Neuronal stem cell (in vitro differentiated cells): ENCODE measurements around the gene TCF21.

ENCODE experiments used
- DNase-seq: peaks from one replicate; pipeline ENCODE4 v3.0.0-alpha.2; 2013; ENCODE audit warnings: low spot score
- H2AFZ ChIP-seq: one replicate; pipeline ENCODE4 v1.6.1; 2013; ENCODE audit warnings: mild to moderate bottlenecking, low read length, inconsistent platforms
- H2AK5ac ChIP-seq: 2 replicates; pipeline ENCODE4 v1.6.1; 2013; ENCODE audit warnings: low read depth, mild to moderate bottlenecking, inconsistent platforms, low read length, moderate library complexity, mixed read lengths
- H2BK120ac ChIP-seq: 2 replicates; pipeline ENCODE4 v1.6.1; 2013; ENCODE audit warnings: low read depth, mild to moderate bottlenecking, inconsistent platforms, low read length, moderate library complexity, mixed read lengths
- H2BK12ac ChIP-seq: one replicate; pipeline ENCODE4 v1.6.1; 2013; ENCODE audit warnings: low read length, inconsistent platforms
- H2BK15ac ChIP-seq: 2 replicates; pipeline ENCODE4 v1.6.1; 2013; ENCODE audit warnings: mild to moderate bottlenecking, low read length, inconsistent platforms, mixed read lengths
- H2BK5ac ChIP-seq: one replicate; pipeline ENCODE4 v1.6.1; 2013; ENCODE audit warnings: inconsistent platforms, mild to moderate bottlenecking, low read length, moderate library complexity
- H3K14ac ChIP-seq: one replicate; pipeline ENCODE4 v1.6.1; 2013; ENCODE audit warnings: low read length, inconsistent platforms
- H3K18ac ChIP-seq: 2 replicates; pipeline ENCODE4 v1.6.1; 2013; ENCODE audit warnings: low read length, inconsistent platforms
- H3K23ac ChIP-seq: 2 replicates; pipeline ENCODE4 v1.6.1; 2013; ENCODE audit warnings: low read depth, mild to moderate bottlenecking, mixed read lengths, low read length, inconsistent platforms; ENCODE audit not compliant: poor library complexity
- H3K27ac ChIP-seq: replicated peaks from 3 replicates; pipeline ENCODE4 v1.5.1; 2013; ENCODE audit warnings: low read length, inconsistent platforms
- H3K27me3 ChIP-seq, 3 experiments: 2 replicates each; pipeline ENCODE4 v1.6.1; 2013; ENCODE audit warnings: low read length in 3 of 3, mild to moderate bottlenecking in 2 of 3, inconsistent platforms in 1 of 3, low read depth in 1 of 3, mixed read lengths in 1 of 3, moderate library complexity in 1 of 3; ENCODE audit not compliant: control insufficient read depth in 3 of 3, insufficient read depth in 3 of 3
- H3K36me3 ChIP-seq, 2 donors: replicated peaks in 1 of 2; 2 replicates each; pipeline ENCODE4 v1.6.1; 2013; ENCODE audit warnings: low read length in 2 of 2; ENCODE audit not compliant: control insufficient read depth in 2 of 2, insufficient read depth in 2 of 2
- H3K4ac ChIP-seq: 2 replicates; pipeline ENCODE4 v1.6.1; 2013; ENCODE audit warnings: inconsistent platforms, mild to moderate bottlenecking, low read length, moderate library complexity
- H3K4me1 ChIP-seq, 2 donors: 1 replicate in 1 of 2; 2 replicates in 1 of 2; pipeline ENCODE4 v1.6.1; 2013; ENCODE audit warnings: low read length in 2 of 2, low read depth in 1 of 2; ENCODE audit not compliant: control insufficient read depth in 2 of 2, insufficient read depth in 1 of 2
- H3K4me2 ChIP-seq: one replicate; pipeline ENCODE4 v1.6.1; 2013; ENCODE audit warnings: mild to moderate bottlenecking, low read length, inconsistent platforms; ENCODE audit not compliant: insufficient read depth, poor library complexity, severe bottlenecking
- H3K4me3 ChIP-seq, 2 donors: 2 replicates each; pipeline ENCODE4 v1.5.1; 2013; ENCODE audit warnings: low read length in 2 of 2, mild to moderate bottlenecking in 2 of 2, inconsistent platforms in 1 of 2, moderate library complexity in 1 of 2
- H3K79me1 ChIP-seq: one replicate; pipeline ENCODE4 v1.6.1; 2013; ENCODE audit warnings: low read depth, mild to moderate bottlenecking, inconsistent platforms, low read length, moderate library complexity
- H3K9ac ChIP-seq: one replicate; pipeline ENCODE4 v1.6.1; 2013; ENCODE audit warnings: mild to moderate bottlenecking, low read depth, low read length, inconsistent platforms; ENCODE audit not compliant: poor library complexity
- H3K9me3 ChIP-seq, 2 donors: replicated peaks in 1 of 2; 2 replicates each; pipeline versions ENCODE3 to v1.6.1; 2013; ENCODE audit warnings: low read length in 2 of 2, mild to moderate bottlenecking in 2 of 2, inconsistent platforms in 1 of 2, low read depth in 1 of 2, mixed read lengths in 1 of 2, moderate library complexity in 1 of 2; ENCODE audit not compliant: control insufficient read depth in 2 of 2, insufficient read depth in 1 of 2
- H4K8ac ChIP-seq: one replicate; pipeline ENCODE4 v1.6.1; 2013; ENCODE audit warnings: low read depth, mild to moderate bottlenecking, inconsistent platforms, low read length, moderate library complexity
- H4K91ac ChIP-seq: one replicate; pipeline ENCODE4 v1.6.1; 2013; ENCODE audit warnings: low read length, low read depth, mild to moderate bottlenecking, inconsistent platforms; ENCODE audit not compliant: poor library complexity
- WGBS, 2 donors: extraction: QIAGEN DNeasy Blood & Tissue Kit; methylation state at CpG; one replicate each; pipeline ENCODE4 v1.1.7; 2013; ENCODE audit warnings: missing lambda C conversion rate in 2 of 2, mixed read lengths in 1 of 2; ENCODE audit not compliant: insufficient read length in 2 of 2, insufficient replicate concordance in 1 of 2; ENCODE audit errors: extremely low coverage in 2 of 2; 5-methylcytosine and 5-hydroxymethylcytosine counted together

TCF21 gene

DNA sequence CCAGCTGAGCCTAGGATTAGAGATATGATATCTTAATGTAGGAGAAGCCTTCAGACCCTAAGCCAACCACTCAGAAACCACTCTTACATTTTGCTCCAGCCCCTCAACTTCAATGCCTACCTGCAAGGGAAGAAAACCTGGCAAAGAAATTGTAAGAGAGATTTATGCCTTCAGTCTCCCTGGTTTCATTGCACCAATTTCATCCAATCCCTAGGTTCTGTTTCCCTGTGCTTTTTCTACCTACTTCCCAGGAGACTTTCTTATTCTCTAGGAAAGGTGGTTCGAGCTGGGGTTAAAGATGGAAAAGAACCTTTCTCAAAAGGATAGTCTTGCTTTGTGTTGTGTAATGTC lies 1.1 kb upstream of the TCF21 start:
- H3K9me3 ChIP-seq: no peaks in the 10 kb centered on the region
- no peak overlapping the region for H3K9ac ChIP-seq
- no peak overlapping the region for H2BK12ac ChIP-seq
- H4K8ac ChIP-seq: no peak overlapping the region
- no peak overlapping the region for H2BK5ac ChIP-seq
- peaks cover 15 to 89% (median 44%) of the 10 kb centered on the region in 3 experiments for H3K27me3 ChIP-seq
- WGBS, 2 donors: no CpG with 5 or more reads among the region's 1 CpG
- no peak overlapping the region for H3K4me2 ChIP-seq
- no peak overlapping the region for H3K23ac ChIP-seq
- no peak overlapping the region for H2BK120ac ChIP-seq
- no peak overlapping the region for H3K27ac ChIP-seq
- H3K4me1 ChIP-seq: peaks cover 3 to 4% of the 10 kb centered on the region in 2 donors
- no peak overlapping the region for H2AFZ ChIP-seq
- H3K79me1 ChIP-seq: no peaks in the 10 kb centered on the region
- no peak overlapping the region for H3K18ac ChIP-seq
- no peak overlapping the region for H3K4ac ChIP-seq
- no peak overlapping the region for H3K14ac ChIP-seq
- no peak overlapping the region for H4K91ac ChIP-seq
- no peak for DNase-seq
- no peaks in the 10 kb centered on the region for H3K36me3 ChIP-seq
- H2AK5ac ChIP-seq: no peak overlapping the region
- H3K4me3 ChIP-seq: no peak overlapping the region
- H2BK15ac ChIP-seq: no peak overlapping the region

DNA sequence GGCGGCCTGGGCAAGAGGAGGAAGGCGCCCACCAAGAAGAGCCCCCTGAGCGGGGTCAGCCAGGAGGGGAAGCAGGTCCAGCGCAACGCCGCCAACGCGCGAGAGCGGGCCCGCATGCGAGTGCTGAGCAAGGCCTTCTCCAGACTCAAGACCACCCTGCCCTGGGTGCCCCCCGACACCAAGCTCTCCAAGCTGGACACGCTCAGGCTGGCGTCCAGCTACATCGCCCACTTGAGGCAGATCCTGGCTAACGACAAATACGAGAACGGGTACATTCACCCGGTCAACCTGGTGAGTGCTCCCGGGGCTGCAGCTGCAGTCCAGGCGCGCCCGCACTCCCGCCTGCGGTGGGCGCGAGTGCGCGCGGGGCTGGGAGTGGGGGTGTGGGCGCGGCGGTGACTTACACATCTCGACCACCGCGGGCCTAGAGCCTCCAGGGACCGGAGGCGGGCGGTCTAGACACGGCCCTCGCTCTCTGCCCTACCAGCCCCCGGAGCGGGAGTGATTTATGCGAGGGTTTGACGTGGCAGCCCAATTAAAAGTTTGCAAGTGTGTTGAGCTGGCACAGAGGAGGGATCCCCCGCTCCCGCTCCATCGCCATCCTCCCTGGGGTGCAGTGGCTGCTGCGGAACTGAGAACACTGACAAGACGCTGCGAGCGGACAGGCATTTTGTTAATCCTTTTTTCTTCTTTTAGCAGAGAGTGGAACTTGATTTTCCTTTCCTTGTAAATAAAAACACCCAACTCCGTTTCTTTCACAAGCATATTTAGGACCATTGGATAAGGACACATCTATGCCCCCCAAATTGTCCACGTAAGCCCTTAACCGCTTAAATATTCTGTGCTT lies 867 bp downstream of the TCF21 start:
- no CpG with 5 or more reads among the region's 56 CpGs for WGBS, 2 donors
- Histone ChIP-seq H3K4ac (no peak overlapping the region), H2AK5ac (peak overlapping the region; percentile 14), H3K4me3 (peak overlapping the region in 1 of 2 donors; percentile 76), H2BK15ac (peak overlapping the region; percentile 80), H3K9me3 (no peaks in the 10 kb centered on the region), H3K4me1 (peaks cover 4 to 5% of the 10 kb centered on the region in 2 donors), H3K27ac (no peak overlapping the region), H3K27me3 (peaks cover 25 to 90% (median 63%) of the 10 kb centered on the region in 3 experiments), H3K36me3 (no peaks in the 10 kb centered on the region), H4K8ac (no peak overlapping the region), H3K4me2 (peak overlapping the region; percentile 94), H2BK5ac (no peak overlapping the region), H2AFZ (peak overlapping the region; percentile 68), H2BK120ac (no peak overlapping the region), H3K23ac (peak overlapping the region; percentile 52), H3K9ac (peak overlapping the region; percentile 51), H3K14ac (no peak overlapping the region), H3K79me1 (no peaks in the 10 kb centered on the region), H2BK12ac (peak overlapping the region; percentile 86), H3K18ac (peak overlapping the region; percentile 93), H4K91ac (no peak overlapping the region)
- peak; percentile 48 for DNase-seq

- Histone ChIP-seq H2AK5ac (no peak overlapping the region), H3K9me3 (no peaks in the 10 kb centered on the region), H3K36me3 (no peaks in the 10 kb centered on the region), H2AFZ (no peak overlapping the region), H3K4me3 (no peak overlapping the region), H3K14ac (no peak overlapping the region), H3K79me1 (no peaks in the 10 kb centered on the region), H3K18ac (no peak overlapping the region), H3K4me1 (peaks cover 4 to 7% of the 10 kb centered on the region in 2 donors), H3K4me2 (no peak overlapping the region), H3K4ac (no peak overlapping the region), H3K27me3 (peaks cover 32 to 95% (median 72%) of the 10 kb centered on the region in 3 experiments), H2BK15ac (no peak overlapping the region), H3K23ac (no peak overlapping the region), H4K8ac (no peak overlapping the region), H3K9ac (no peak overlapping the region), H2BK5ac (no peak overlapping the region), H2BK12ac (no peak overlapping the region), H3K27ac (no peak overlapping the region), H4K91ac (no peak overlapping the region), H2BK120ac (no peak overlapping the region)
- no peak for DNase-seq
- no CpG with 5 or more reads among the region's 4 CpGs for WGBS, 2 donors
Measured at GRCh38 chr6:133890711-133891148, 1.8 kb downstream of the TCF21 start.

DNA sequence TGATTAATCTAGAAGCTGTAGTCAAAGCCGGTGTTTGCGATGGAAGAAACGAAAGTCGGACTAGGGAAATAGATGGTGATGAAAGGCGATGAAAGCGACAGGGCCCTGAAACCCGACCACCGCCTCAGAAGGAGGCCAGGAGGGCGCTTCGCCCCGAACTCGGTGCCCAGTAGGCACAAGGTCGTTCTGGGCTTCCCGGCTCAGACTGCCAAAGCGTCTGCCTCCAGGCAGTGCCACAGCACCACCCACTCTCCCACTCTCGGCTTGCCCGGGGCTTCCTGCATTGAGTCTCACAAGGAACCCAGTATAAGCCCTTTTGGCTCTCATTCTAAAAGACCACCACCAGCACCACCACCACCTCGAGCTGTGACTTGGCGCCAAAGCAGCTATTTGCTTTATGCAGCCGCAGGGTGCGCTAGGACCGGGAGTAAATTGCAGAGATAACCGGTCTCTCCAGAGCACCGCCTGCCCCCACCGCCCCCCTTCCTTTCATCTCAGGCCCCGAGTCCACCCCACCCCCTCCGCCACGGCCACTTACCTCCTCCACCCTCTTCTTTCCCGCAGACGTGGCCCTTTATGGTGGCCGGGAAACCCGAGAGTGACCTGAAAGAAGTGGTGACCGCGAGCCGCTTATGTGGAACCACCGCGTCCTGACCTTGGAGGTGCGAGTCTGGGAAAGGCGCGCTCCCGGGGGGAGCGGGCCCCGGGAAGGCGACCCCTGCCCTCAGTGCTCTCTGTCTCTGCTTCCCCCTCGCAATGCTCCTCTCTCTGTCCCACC lies 2.4 kb downstream of the TCF21 start:
- peak; percentile 42 for DNase-seq
- WGBS, 2 donors: no CpG with 5 or more reads among the region's 45 CpGs

More for the DNA sequence above, 2.4 kb downstream of the TCF21 start:
- H4K91ac ChIP-seq: no peak overlapping the region
- no peaks in the 10 kb centered on the region for H3K79me1 ChIP-seq
- H3K4ac ChIP-seq: no peak overlapping the region
- H3K36me3 ChIP-seq: no peaks in the 10 kb centered on the region
- H3K4me1 ChIP-seq: peaks cover 7 to 10% of the 10 kb centered on the region in 2 donors
- H3K27me3 ChIP-seq: peaks cover 33 to 97% (median 78%) of the 10 kb centered on the region in 3 experiments
- no peaks in the 10 kb centered on the region for H3K9me3 ChIP-seq
- H4K8ac ChIP-seq: no peak overlapping the region
- no peak overlapping the region for H2BK120ac ChIP-seq
- no peak overlapping the region for H2BK15ac ChIP-seq
- H2AFZ ChIP-seq: peak overlapping the region; percentile 56
- H3K14ac ChIP-seq: no peak overlapping the region
- no peak overlapping the region for H2BK12ac ChIP-seq
- H3K4me2 ChIP-seq: peak overlapping the region; percentile 41
- H3K27ac ChIP-seq: no peak overlapping the region
- H3K4me3 ChIP-seq: no peak overlapping the region
- no peak overlapping the region for H3K9ac ChIP-seq
- H2AK5ac ChIP-seq: no peak overlapping the region
- peak overlapping the region; percentile 50 for H3K18ac ChIP-seq
- no peak overlapping the region for H3K23ac ChIP-seq
- no peak overlapping the region for H2BK5ac ChIP-seq
